Measurements from ENCODE around the gene GET3.

DNA sequence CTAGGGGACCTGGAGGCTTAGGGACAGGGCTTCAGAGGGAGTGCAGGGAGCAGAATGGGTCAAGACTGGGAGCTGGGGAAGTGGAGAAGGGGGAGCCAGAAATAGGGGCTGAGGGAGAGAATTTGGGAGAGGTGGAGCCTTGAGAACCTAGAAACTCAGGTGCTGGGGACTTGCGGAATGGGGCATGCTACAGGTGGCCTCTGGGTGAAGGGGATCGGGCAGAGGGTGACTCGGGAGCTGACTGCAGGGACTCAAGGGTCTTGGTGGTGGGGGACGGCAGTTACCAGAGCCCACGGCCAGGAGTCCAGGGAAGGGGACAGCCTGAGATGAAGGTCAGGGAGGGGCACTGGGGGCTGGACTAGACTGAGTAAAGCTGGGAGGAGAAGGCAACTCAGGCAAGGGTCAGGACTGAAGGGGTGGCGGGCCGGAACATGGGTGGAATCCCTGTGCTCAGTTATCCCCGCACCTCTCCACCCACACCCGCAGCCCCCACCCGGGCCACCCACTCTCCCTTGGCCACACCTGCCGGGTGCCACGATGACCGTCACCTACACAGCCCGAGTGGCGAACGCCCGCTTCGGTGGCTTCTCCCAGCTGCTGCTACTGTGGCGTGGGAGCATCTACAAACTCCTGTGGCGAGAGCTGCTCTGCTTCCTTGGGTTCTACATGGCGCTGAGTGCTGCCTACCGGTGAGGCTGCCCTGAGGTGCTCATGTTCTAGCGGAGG lies 14.9 kb downstream of the GET3 start:
- TF ChIP-seq CTCF (IDR thresholded peaks at IDR 0.05) (no peak), TEAD4 (CRISPR knock-in tag; IDR thresholded peaks at IDR 0.05) (no peak), MAX (CRISPR knock-in tag; IDR thresholded peaks at IDR 0.05) (no peak), FOXJ3 (CRISPR knock-in tag; IDR thresholded peaks at IDR 0.05; ENCODE audit: borderline replicate concordance) (no peak), ZNF121 (CRISPR knock-in tag; IDR thresholded peaks at IDR 0.05) (no peak), HMGA2 (CRISPR knock-in tag; IDR thresholded peaks at IDR 0.05) (no peak), NFE2L1 (CRISPR knock-in tag; IDR thresholded peaks at IDR 0.05) (no peak), PRDM15 (CRISPR knock-in tag; IDR thresholded peaks at IDR 0.05) (peak; percentile 63), NFYB (CRISPR knock-in tag; conservative IDR thresholded peaks at IDR 0.05; ENCODE audit: low read depth) (no peak)
- TF ChIP-seq, protein P1, sequence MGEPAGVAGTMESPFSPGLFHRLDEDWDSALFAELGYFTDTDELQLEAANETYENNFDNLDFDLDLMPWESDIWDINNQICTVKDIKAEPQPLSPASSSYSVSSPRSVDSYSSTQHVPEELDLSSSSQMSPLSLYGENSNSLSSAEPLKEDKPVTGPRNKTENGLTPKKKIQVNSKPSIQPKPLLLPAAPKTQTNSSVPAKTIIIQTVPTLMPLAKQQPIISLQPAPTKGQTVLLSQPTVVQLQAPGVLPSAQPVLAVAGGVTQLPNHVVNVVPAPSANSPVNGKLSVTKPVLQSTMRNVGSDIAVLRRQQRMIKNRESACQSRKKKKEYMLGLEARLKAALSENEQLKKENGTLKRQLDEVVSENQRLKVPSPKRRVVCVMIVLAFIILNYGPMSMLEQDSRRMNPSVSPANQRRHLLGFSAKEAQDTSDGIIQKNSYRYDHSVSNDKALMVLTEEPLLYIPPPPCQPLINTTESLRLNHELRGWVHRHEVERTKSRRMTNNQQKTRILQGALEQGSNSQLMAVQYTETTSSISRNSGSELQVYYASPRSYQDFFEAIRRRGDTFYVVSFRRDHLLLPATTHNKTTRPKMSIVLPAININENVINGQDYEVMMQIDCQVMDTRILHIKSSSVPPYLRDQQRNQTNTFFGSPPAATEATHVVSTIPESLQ (CRISPR knock-in tag; IDR thresholded peaks at IDR 0.05) = no peak
- TF ChIP-seq, protein P2, sequence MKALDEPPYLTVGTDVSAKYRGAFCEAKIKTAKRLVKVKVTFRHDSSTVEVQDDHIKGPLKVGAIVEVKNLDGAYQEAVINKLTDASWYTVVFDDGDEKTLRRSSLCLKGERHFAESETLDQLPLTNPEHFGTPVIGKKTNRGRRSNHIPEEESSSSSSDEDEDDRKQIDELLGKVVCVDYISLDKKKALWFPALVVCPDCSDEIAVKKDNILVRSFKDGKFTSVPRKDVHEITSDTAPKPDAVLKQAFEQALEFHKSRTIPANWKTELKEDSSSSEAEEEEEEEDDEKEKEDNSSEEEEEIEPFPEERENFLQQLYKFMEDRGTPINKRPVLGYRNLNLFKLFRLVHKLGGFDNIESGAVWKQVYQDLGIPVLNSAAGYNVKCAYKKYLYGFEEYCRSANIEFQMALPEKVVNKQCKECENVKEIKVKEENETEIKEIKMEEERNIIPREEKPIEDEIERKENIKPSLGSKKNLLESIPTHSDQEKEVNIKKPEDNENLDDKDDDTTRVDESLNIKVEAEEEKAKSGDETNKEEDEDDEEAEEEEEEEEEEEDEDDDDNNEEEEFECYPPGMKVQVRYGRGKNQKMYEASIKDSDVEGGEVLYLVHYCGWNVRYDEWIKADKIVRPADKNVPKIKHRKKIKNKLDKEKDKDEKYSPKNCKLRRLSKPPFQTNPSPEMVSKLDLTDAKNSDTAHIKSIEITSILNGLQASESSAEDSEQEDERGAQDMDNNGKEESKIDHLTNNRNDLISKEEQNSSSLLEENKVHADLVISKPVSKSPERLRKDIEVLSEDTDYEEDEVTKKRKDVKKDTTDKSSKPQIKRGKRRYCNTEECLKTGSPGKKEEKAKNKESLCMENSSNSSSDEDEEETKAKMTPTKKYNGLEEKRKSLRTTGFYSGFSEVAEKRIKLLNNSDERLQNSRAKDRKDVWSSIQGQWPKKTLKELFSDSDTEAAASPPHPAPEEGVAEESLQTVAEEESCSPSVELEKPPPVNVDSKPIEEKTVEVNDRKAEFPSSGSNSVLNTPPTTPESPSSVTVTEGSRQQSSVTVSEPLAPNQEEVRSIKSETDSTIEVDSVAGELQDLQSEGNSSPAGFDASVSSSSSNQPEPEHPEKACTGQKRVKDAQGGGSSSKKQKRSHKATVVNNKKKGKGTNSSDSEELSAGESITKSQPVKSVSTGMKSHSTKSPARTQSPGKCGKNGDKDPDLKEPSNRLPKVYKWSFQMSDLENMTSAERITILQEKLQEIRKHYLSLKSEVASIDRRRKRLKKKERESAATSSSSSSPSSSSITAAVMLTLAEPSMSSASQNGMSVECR (CRISPR knock-in tag; IDR thresholded peaks at IDR 0.05; ENCODE audit: borderline replicate concordance) = no peak
